ES-I3 (cell line): ENCODE measurements around the gene PROCR.
"Not testable (repeated sequence)": the region's sequence is repeated elsewhere in the genome, so short reads cannot be mapped to it uniquely, and the experiment has no call there.

Source experiments
- H3K36me3 ChIP-seq: 2 replicates; pipeline ENCODE4 v1.6.1; 2013; ENCODE audit warnings: mild to moderate bottlenecking, low read length, control low read depth, moderate library complexity; ENCODE audit not compliant: insufficient read depth
- H3K4me1 ChIP-seq: 2 replicates; pipeline ENCODE4 v1.6.1; 2013; ENCODE audit warnings: mild to moderate bottlenecking, control low read depth, low read length; ENCODE audit not compliant: insufficient read depth
- H3K9ac ChIP-seq: 2 replicates; pipeline ENCODE4 v1.6.1; 2013; ENCODE audit warnings: low read depth, mild to moderate bottlenecking, low read length, moderate library complexity
- H3K9me3 ChIP-seq: 2 replicates; pipeline ENCODE4 v1.6.1; 2013; ENCODE audit warnings: mild to moderate bottlenecking, low read length, moderate library complexity; ENCODE audit not compliant: control insufficient read depth, insufficient read depth

The PROCR gene

GRCh38 chr20:35147575-35148071 lies 24.2 kb upstream of the PROCR start:
- peak overlapping the region; percentile 79 for H3K9ac ChIP-seq
- not testable (repeated sequence) for H3K4me1 ChIP-seq, H3K36me3 ChIP-seq, H3K9me3 ChIP-seq

- H3K4me1 ChIP-seq: no peaks in the 10 kb centered on the region; the same call in 1 of the 2 replicates
- H3K9ac ChIP-seq: no peak overlapping the region
- no peaks in the 10 kb centered on the region for H3K36me3 ChIP-seq
- no peaks in the 10 kb centered on the region for H3K9me3 ChIP-seq
These were observed 20.9 kb upstream of the PROCR start for GRCh38 chr20:35150846-35151579.

- Histone ChIP-seq H3K9ac (no peak overlapping the region), H3K36me3 (no peaks in the 10 kb centered on the region), H3K9me3 (no peaks in the 10 kb centered on the region), H3K4me1 (no peaks in the 10 kb centered on the region)
These were observed 20.1 kb upstream of the PROCR start for GRCh38 chr20:35151736-35152135.

- H3K36me3 ChIP-seq: no peaks in the 10 kb centered on the region
- H3K9ac ChIP-seq: no peak overlapping the region
- H3K9me3 ChIP-seq: no peaks in the 10 kb centered on the region
- no peaks in the 10 kb centered on the region for H3K4me1 ChIP-seq
These were observed 15.9 kb upstream of the PROCR start for GRCh38 chr20:35155936-35156335.

- no peak overlapping the region for H3K9ac ChIP-seq
- H3K4me1 ChIP-seq: no peaks in the 10 kb centered on the region
- no peaks in the 10 kb centered on the region for H3K9me3 ChIP-seq
- no peaks in the 10 kb centered on the region for H3K36me3 ChIP-seq
These were observed 14.9 kb upstream of the PROCR start for GRCh38 chr20:35156978-35157377.

- not testable (repeated sequence) for H3K9me3 ChIP-seq, H3K4me1 ChIP-seq, H3K9ac ChIP-seq, H3K36me3 ChIP-seq
These were observed 11.5 kb upstream of the PROCR start for GRCh38 chr20:35160341-35160740.

GRCh38 chr20:35164531-35164930 lies 7.3 kb upstream of the PROCR start:
- not testable (repeated sequence) for H3K9me3 ChIP-seq, H3K9ac ChIP-seq, H3K4me1 ChIP-seq

GRCh38 chr20:35165221-35166185 lies 6.4 kb upstream of the PROCR start:
- Histone ChIP-seq H3K4me1 (peaks cover 5% of the 10 kb centered on the region), H3K9ac (no peak overlapping the region), H3K36me3 (no peaks in the 10 kb centered on the region), H3K9me3 (no peaks in the 10 kb centered on the region)

More at GRCh38 chr20:35164531-35164930, 7.3 kb upstream of the PROCR start:
- H3K36me3 ChIP-seq: not testable (repeated sequence)

- no peak overlapping the region for H3K9ac ChIP-seq
- H3K4me1 ChIP-seq: peaks cover 10% of the 10 kb centered on the region
- H3K36me3 ChIP-seq: no peaks in the 10 kb centered on the region
- no peaks in the 10 kb centered on the region for H3K9me3 ChIP-seq
These were observed 5.5 kb upstream of the PROCR start for GRCh38 chr20:35166242-35166830.

GRCh38 chr20:35167787-35168186 lies 4.1 kb upstream of the PROCR start:
- Histone ChIP-seq H3K4me1 (peaks cover 12% of the 10 kb centered on the region), H3K9ac (no peak overlapping the region), H3K9me3 (no peaks in the 10 kb centered on the region), H3K36me3 (no peaks in the 10 kb centered on the region)

- H3K4me1 ChIP-seq: peaks cover 15% of the 10 kb centered on the region
- not testable (repeated sequence) for H3K36me3 ChIP-seq, H3K9me3 ChIP-seq, H3K9ac ChIP-seq
These were observed 3.0 kb upstream of the PROCR start for GRCh38 chr20:35168701-35169409.

- H3K9ac ChIP-seq: peak overlapping the region; percentile 49; the same call in 1 of the 2 replicates
- H3K36me3 ChIP-seq: no peaks in the 10 kb centered on the region
- H3K9me3 ChIP-seq: no peaks in the 10 kb centered on the region
- peaks cover 18% of the 10 kb centered on the region for H3K4me1 ChIP-seq
These were observed 477 bp upstream of the PROCR start for GRCh38 chr20:35171438-35171752.

- no peaks in the 10 kb centered on the region for H3K36me3 ChIP-seq
- no peaks in the 10 kb centered on the region for H3K9me3 ChIP-seq
- peaks cover 16% of the 10 kb centered on the region for H3K4me1 ChIP-seq
- peak overlapping the region; percentile 49 for H3K9ac ChIP-seq
These were observed 548 bp downstream of the PROCR start for GRCh38 chr20:35172434-35172806.

GRCh38 chr20:35173576-35174192 lies 1.8 kb downstream of the PROCR start:
- Histone ChIP-seq H3K9ac (peak overlapping the region; percentile 5; the same call in 1 of the 2 replicates), H3K36me3 (no peaks in the 10 kb centered on the region), H3K4me1 (peaks cover 16% of the 10 kb centered on the region), H3K9me3 (no peaks in the 10 kb centered on the region)
